K562 (cell line): Measurements from ENCODE around the gene MYL12A. TPM values are rescaled to one million over a fixed set of nuclear protein-coding genes. Genes with fewer than 3 reads are reported as not detected.

ENCODE experiments used
- GTF2E2 ChIP-seq: fragments of 200-800 bp; sonication (Bioruptor generic); IDR thresholded peaks from 2 replicates; pipeline ENCODE4 v1.6.1; 2016; ENCODE audit warnings: missing genetic modification characterization, missing compliant biosample characterization
- HOXB6 ChIP-seq: fragments of 250-450 bp; sonication (Bioruptor Pico); IDR thresholded peaks from 2 replicates; pipeline ENCODE4 v1.5.1; 2022; ENCODE audit warnings: mild to moderate bottlenecking, borderline replicate concordance
- KLF10 ChIP-seq: fragments of 250-450 bp; sonication (Bioruptor Pico); IDR thresholded peaks from 2 replicates; pipeline ENCODE4 v1.6.1; 2021; ENCODE audit warnings: matching md5 sums
- MED1 ChIP-seq: sonication (generic); formaldehyde crosslinking; IDR thresholded peaks from 2 replicates; pipeline ENCODE4 v1.8.1; 2023; ENCODE audit warnings: missing genetic modification reagents, borderline replicate concordance
- MEF2A ChIP-seq: IDR thresholded peaks from 2 replicates; pipeline ENCODE4 v1.6.1; 2011; ENCODE audit warnings: low read depth, mild to moderate bottlenecking, low read length, moderate library complexity; ENCODE audit not compliant: control insufficient read depth
- MXD1 ChIP-seq: fragments of 250-450 bp; sonication (Bioruptor Pico); IDR thresholded peaks from 2 replicates; pipeline ENCODE4 v1.8.0; 2021; ENCODE audit warnings: borderline replicate concordance, mild to moderate bottlenecking, moderate library complexity; ENCODE audit not compliant: poor library complexity, severe bottlenecking
- MYNN ChIP-seq, 2 experiments: sonication (generic); formaldehyde crosslinking in 1 of 2; IDR thresholded peaks; 2 replicates each; pipeline versions ENCODE4 v1.5.0 to v1.6.1; 2016 to 2020; ENCODE audit warnings: antibody characterized with exemption in 1 of 2, missing genetic modification reagents in 1 of 2
- NCOA2 ChIP-seq, 2 experiments: fragments of 450-650 bp; IDR thresholded peaks; 2 replicates each; pipeline ENCODE4 v1.6.1; 2018; ENCODE audit warnings: mild to moderate bottlenecking in 2 of 2, moderate library complexity in 1 of 2; ENCODE audit not compliant: partially characterized antibody in 2 of 2
- NFIC ChIP-seq: fragments of 450-650 bp; IDR thresholded peaks from 2 replicates; pipeline ENCODE4 v1.6.1; 2017; ENCODE audit warnings: mild to moderate bottlenecking, inconsistent platforms
- NR0B1 ChIP-seq: fragments of 450-650 bp; IDR thresholded peaks from one replicate; pipeline ENCODE4 v1.6.1; 2018; ENCODE audit warnings: mild to moderate bottlenecking, moderate library complexity; ENCODE audit not compliant: partially characterized antibody
- PCBP1 ChIP-seq: fragments of 200-400 bp; formaldehyde crosslinking; IDR thresholded peaks from 2 replicates; pipeline ENCODE4 v1.6.1; 2018; ENCODE audit warnings: mild to moderate bottlenecking, low read depth, low read length; ENCODE audit not compliant: poor library complexity, severe bottlenecking
- PHB2 ChIP-seq: fragments of 450-650 bp; IDR thresholded peaks from 2 replicates; pipeline ENCODE4 v1.6.1; 2017; ENCODE audit warnings: low read depth
- PTBP1 ChIP-seq: fragments of 200-400 bp; formaldehyde crosslinking; IDR thresholded peaks from 2 replicates; pipeline ENCODE4 v1.6.1; 2017; ENCODE audit warnings: low read depth, low read length
- SIRT6 ChIP-seq: IDR thresholded peaks from one replicate; pipeline ENCODE4 v1.6.1; 2012; ENCODE audit warnings: low read depth, mild to moderate bottlenecking, control low read depth, inconsistent platforms, low read length, moderate library complexity
- SNIP1 ChIP-seq: fragments of 450-650 bp; IDR thresholded peaks from 2 replicates; pipeline ENCODE4 v1.7.1; 2017; ENCODE audit warnings: low read depth, mild to moderate bottlenecking
- THRB ChIP-seq: fragments of 450-650 bp; formaldehyde crosslinking; conservative IDR thresholded peaks from 2 replicates; pipeline ENCODE4 v1.4.0; 2022; ENCODE audit warnings: mild to moderate bottlenecking, missing genetic modification characterization
- TSC22D4 ChIP-seq: fragments of 450-650 bp; IDR thresholded peaks from 2 replicates; pipeline ENCODE4 v1.6.1; 2016; ENCODE audit warnings: missing genetic modification characterization, missing biosample characterization, control low read depth
- USF1 ChIP-seq: sonication (generic); formaldehyde crosslinking; IDR thresholded peaks from 2 replicates; pipeline ENCODE4 v1.9.0; 2022; ENCODE audit warnings: mild to moderate bottlenecking, missing genetic modification reagents
- VEZF1 ChIP-seq: fragments of 200-800 bp; sonication (Bioruptor generic); IDR thresholded peaks from 2 replicates; pipeline ENCODE4 v1.6.1; 2017; ENCODE audit warnings: missing genetic modification characterization, missing compliant biosample characterization
- WHSC1 ChIP-seq: IDR thresholded peaks from one replicate; pipeline ENCODE4 v1.6.1; 2012; ENCODE audit warnings: low read length, control low read depth, inconsistent platforms
- XRCC4 ChIP-seq: IDR thresholded peaks from one replicate; pipeline ENCODE4 v1.6.1; 2011; ENCODE audit not compliant: insufficient read depth, insufficient read length; ENCODE audit errors: extremely low read depth
- ZC3H11A ChIP-seq: IDR thresholded peaks from 2 replicates; pipeline ENCODE4 v1.6.1; 2012; ENCODE audit warnings: low read depth, low read length, improper control_type of control experiment
- ZNF263 ChIP-seq: sonication (generic); formaldehyde crosslinking; IDR thresholded peaks from 2 replicates; pipeline ENCODE4 v1.8.0; 2022; ENCODE audit warnings: mild to moderate bottlenecking, missing genetic modification reagents, borderline replicate concordance
- ZNF583 ChIP-seq: fragments of 250-450 bp; sonication (Bioruptor Pico); IDR thresholded peaks from 2 replicates; pipeline ENCODE4 v1.4.0; 2020
- polyA plus RNA-seq, 8 experiments: library from polyadenylated mRNA; depleted of rRNA in 4 of 8; stranded (reverse) in 5 of 8; unstranded in 3 of 8; fragments of >200 nt; fragmentation: Nextera tagmentation in 2 of 8; fragmentation: Illumina TruSeq in 1 of 8; extraction: Ambion mirVana in 2 of 8; extraction: Trizol in 1 of 8; gene quantifications; 2 replicates each; pipeline versions ENCODE4 v1.2.1 to v1.2.3, GENCODE V29; 2011 to 2014; ENCODE audit warnings: inconsistent platforms in 1 of 8, missing spikeins in 1 of 8
- total RNA-seq, 7 experiments: library from RNA; depleted of rRNA in 6 of 7; stranded (reverse); fragments of >200 nt in 6 of 7; fragmentation: Illumina TruSeq in 2 of 7; extraction: Trizol in 2 of 7; gene quantifications; 2 replicates each; pipeline versions ENCODE4 v1.2.1 to v1.2.3, GENCODE V29; 2011 to 2021; ENCODE audit warnings: low replicate concordance in 1 of 7

MYL12A gene
- total and polyA plus RNA-seq, 9 of the 15 experiments (the other 6 are each of a cell fraction or from before 2014, with no cell fraction given): 308 to 1,031 (median 559) TPM

GRCh38 chr18:3213300-3214059, 34.1 kb upstream of the MYL12A start (continued):
- TF ChIP-seq MXD1 (CRISPR knock-in tag): no peak
- no peak for TF ChIP-seq HOXB6 (CRISPR knock-in tag)
- no peak for TF ChIP-seq MED1 (CRISPR knock-in tag)
- TF ChIP-seq TSC22D4 (tag): no peak
- TF ChIP-seq NCOA2 (IDR thresholded peaks at IDR 0.05; ENCODE audit: partially characterized antibody in 2 of 2): no peak
- no peak for TF ChIP-seq MEF2A
- TF ChIP-seq PHB2: no peak
- TF ChIP-seq ZNF263: no peak
- TF ChIP-seq THRB (CRISPR knock-in tag): no peak
- TF ChIP-seq ZC3H11A: no peak
- TF ChIP-seq SNIP1: no peak
- TF ChIP-seq PCBP1: no peak
- TF ChIP-seq ZNF583 (CRISPR knock-in tag): no peak
- no peak for TF ChIP-seq XRCC4
- no peak for TF ChIP-seq MYNN (IDR thresholded peaks at IDR 0.05)
- no peak for TF ChIP-seq MYNN (CRISPR knock-in tag; IDR thresholded peaks at IDR 0.05)
- no peak for TF ChIP-seq NR0B1
- TF ChIP-seq USF1 (CRISPR knock-in tag): no peak
- TF ChIP-seq PTBP1: no peak
- no peak for TF ChIP-seq WHSC1
- TF ChIP-seq VEZF1 (CRISPR knock-in tag): no peak
- TF ChIP-seq SIRT6: no peak
- no peak for TF ChIP-seq KLF10 (CRISPR knock-in tag)
- TF ChIP-seq NFIC: no peak
- TF ChIP-seq GTF2E2: no peak
